OCI-LY7 (cell line): ENCODE measurements around the gene KCTD13. TPM values are rescaled to one million over a fixed set of nuclear protein-coding genes. Genes with fewer than 3 reads are reported as not detected.

Experiments
- BruUV-seq: library from RNA; stranded (reverse); fragments of 400-500 nt; replicated peaks from 2 replicates; lab custom pipeline; 2021; lab: Mats Ljungman, UMichigan
- CTCF ChIA-PET: fragments of 300-600 bp; sonication (Branson Sonifier 250); formaldehyde crosslinking; loops from one replicate; lab custom pipeline; 2022; ENCODE audit warnings: antibody characterized with exemption; ENCODE audit not compliant: unreplicated experiment; lab: Charles Lee
- POLR2A ChIA-PET: fragments of 300-600 bp; sonication (Branson Sonifier 250); formaldehyde crosslinking; loops from one replicate; lab custom pipeline; 2022; ENCODE audit warnings: antibody characterized with exemption; lab: Charles Lee
- DNase-seq: peaks from one replicate; pipeline ENCODE4 v3.0.0-alpha.2; 2015; ENCODE audit warnings: low spot score
- H2AFZ ChIP-seq: fragments of 200-600 bp; sonication (generic), shearing (Covaris generic); 2 replicates; pipeline ENCODE4 v1.6.1; 2014; ENCODE audit warnings: mild to moderate bottlenecking, antibody characterized with exemption, low read length, moderate library complexity
- H3K27ac ChIP-seq: fragments of 200-600 bp; sonication (generic); 2 replicates; pipeline ENCODE4 v1.5.1; 2014; ENCODE audit warnings: mixed run types, low read depth, mild to moderate bottlenecking, moderate library complexity, low read length, inconsistent platforms; ENCODE audit not compliant: poor library complexity, severe bottlenecking
- H3K36me3 ChIP-seq: fragments of 200-600 bp; sonication (generic); 2 replicates; pipeline ENCODE4 v1.6.1; 2014; ENCODE audit warnings: mild to moderate bottlenecking, antibody characterized with exemption, low read length, moderate library complexity, mixed read lengths; ENCODE audit not compliant: insufficient read depth
- H3K4me1 ChIP-seq: fragments of 200-600 bp; sonication (generic); 2 replicates; pipeline ENCODE4 v1.5.1; 2014; ENCODE audit warnings: mild to moderate bottlenecking, low read length; ENCODE audit not compliant: insufficient read depth, poor library complexity, severe bottlenecking
- H3K4me2 ChIP-seq: fragments of 200-600 bp; sonication (generic); 2 replicates; pipeline ENCODE4 v1.6.1; 2014; ENCODE audit warnings: mild to moderate bottlenecking, low read length
- H3K4me3 ChIP-seq: fragments of 200-600 bp; sonication (generic); 2 replicates; pipeline ENCODE4 v1.5.1; 2014; ENCODE audit warnings: mild to moderate bottlenecking, low read depth, low read length; ENCODE audit not compliant: poor library complexity, severe bottlenecking
- H3K79me2 ChIP-seq: fragments of 200-600 bp; sonication (generic); 2 replicates; pipeline ENCODE4 v1.6.1; 2016; ENCODE audit warnings: low read depth, mild to moderate bottlenecking, low read length, moderate library complexity, mixed read lengths; ENCODE audit not compliant: insufficient read depth
- H3K9me2 ChIP-seq: fragments of 200-600 bp; sonication (generic); 2 replicates; pipeline ENCODE4 v1.6.1; 2016; ENCODE audit warnings: mild to moderate bottlenecking, low read length, mixed read lengths; ENCODE audit not compliant: insufficient read depth
- H3K9me3 ChIP-seq: fragments of 200-600 bp; sonication (generic); 2 replicates; pipeline ENCODE4 v1.6.1; 2014; ENCODE audit warnings: mild to moderate bottlenecking, mixed run types, low read length, mixed read lengths
- H4K20me1 ChIP-seq: fragments of 200-600 bp; sonication (generic); 2 replicates; pipeline ENCODE4 v1.6.1; 2014; ENCODE audit warnings: mild to moderate bottlenecking, antibody characterized with exemption, low read length, moderate library complexity, mixed read lengths; ENCODE audit not compliant: insufficient read depth
- EZH2phosphoT487 ChIP-seq: fragments of 200-600 bp; sonication (generic); IDR thresholded peaks from 2 replicates; pipeline ENCODE4 v1.6.1; 2018; ENCODE audit warnings: low read depth, borderline replicate concordance, mild to moderate bottlenecking, mixed run types, antibody characterized with exemption, low read length, moderate library complexity, mixed read lengths
- intact Hi-C: fragments of 100-400 bp; cut with micrococcal nuclease; formaldehyde crosslinking; loops from one replicate; pipeline ENCODE4 v1.10.0; 2022; ENCODE audit not compliant: unreplicated experiment
- total RNA-seq, 2 experiments: library from RNA; depleted of rRNA in 1 of 2; stranded (reverse); fragments of >200 nt in 1 of 2; shearing (Covaris generic) in 1 of 2; gene quantifications; 2 replicates each; pipeline ENCODE4 v1.2.3, GENCODE V29; 2014 to 2022
- TF ChIP-seq, protein P1 (sequence below): fragments of 200-600 bp; sonication (generic); conservative IDR thresholded peaks from 2 replicates; pipeline ENCODE4 v1.5.1; 2014; ENCODE audit warnings: mild to moderate bottlenecking, antibody characterized with exemption, low read length, moderate library complexity, mixed read lengths

KCTD13 gene
- total RNA-seq, 2 experiments from 2014 or later = 15.9 to 48.0 TPM

DNA sequence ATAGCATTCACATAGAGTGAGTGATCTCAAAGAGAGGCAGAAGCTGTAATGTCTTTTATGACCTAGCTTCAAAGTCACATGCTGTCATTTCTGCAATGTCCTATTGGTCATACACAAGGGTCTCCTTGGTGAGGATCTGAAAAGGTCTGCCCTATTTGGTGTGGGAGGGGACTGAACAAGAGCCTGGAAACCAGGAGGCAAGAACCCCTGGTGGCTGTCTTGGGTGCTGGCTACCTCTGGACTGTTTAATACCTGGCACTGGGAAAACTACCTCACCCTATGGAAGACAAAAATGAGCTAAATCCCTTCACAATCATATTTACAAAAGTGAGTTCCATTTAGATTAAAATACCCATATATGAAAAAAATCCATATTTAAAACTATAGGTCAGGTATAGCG is 9.0 kb downstream of the KCTD13 start:
- no peak for TF ChIP-seq EZH2phosphoT487
- TF ChIP-seq, protein P1, sequence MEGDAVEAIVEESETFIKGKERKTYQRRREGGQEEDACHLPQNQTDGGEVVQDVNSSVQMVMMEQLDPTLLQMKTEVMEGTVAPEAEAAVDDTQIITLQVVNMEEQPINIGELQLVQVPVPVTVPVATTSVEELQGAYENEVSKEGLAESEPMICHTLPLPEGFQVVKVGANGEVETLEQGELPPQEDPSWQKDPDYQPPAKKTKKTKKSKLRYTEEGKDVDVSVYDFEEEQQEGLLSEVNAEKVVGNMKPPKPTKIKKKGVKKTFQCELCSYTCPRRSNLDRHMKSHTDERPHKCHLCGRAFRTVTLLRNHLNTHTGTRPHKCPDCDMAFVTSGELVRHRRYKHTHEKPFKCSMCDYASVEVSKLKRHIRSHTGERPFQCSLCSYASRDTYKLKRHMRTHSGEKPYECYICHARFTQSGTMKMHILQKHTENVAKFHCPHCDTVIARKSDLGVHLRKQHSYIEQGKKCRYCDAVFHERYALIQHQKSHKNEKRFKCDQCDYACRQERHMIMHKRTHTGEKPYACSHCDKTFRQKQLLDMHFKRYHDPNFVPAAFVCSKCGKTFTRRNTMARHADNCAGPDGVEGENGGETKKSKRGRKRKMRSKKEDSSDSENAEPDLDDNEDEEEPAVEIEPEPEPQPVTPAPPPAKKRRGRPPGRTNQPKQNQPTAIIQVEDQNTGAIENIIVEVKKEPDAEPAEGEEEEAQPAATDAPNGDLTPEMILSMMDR = no peak
- DNase-seq = no peak
- Histone ChIP-seq H3K4me1 (no peaks in the 10 kb centered on the region), H3K79me2 (no peaks in the 10 kb centered on the region), H3K9me3 (no peaks in the 10 kb centered on the region), H2AFZ (no peak overlapping the region), H3K27ac (no peak overlapping the region), H3K36me3 (peaks cover 42% of the 10 kb centered on the region; the same call in 1 of the 2 replicates), H3K4me3 (no peak overlapping the region), H3K4me2 (no peak overlapping the region), H3K9me2 (no peaks in the 10 kb centered on the region), H4K20me1 (peaks cover 9% of the 10 kb centered on the region; the same call in 1 of the 2 replicates)
- ChIA-PET CTCF (no interaction called here), POLR2A (interaction anchor here (2.1 kb wide), 1 partner anchor 9 kb away, joined by 8 read pairs; the partner anchor contains the start of gene KCTD13)
- intact Hi-C loops = no loop called here
- no TSS peak for BruUV-seq

DNA sequence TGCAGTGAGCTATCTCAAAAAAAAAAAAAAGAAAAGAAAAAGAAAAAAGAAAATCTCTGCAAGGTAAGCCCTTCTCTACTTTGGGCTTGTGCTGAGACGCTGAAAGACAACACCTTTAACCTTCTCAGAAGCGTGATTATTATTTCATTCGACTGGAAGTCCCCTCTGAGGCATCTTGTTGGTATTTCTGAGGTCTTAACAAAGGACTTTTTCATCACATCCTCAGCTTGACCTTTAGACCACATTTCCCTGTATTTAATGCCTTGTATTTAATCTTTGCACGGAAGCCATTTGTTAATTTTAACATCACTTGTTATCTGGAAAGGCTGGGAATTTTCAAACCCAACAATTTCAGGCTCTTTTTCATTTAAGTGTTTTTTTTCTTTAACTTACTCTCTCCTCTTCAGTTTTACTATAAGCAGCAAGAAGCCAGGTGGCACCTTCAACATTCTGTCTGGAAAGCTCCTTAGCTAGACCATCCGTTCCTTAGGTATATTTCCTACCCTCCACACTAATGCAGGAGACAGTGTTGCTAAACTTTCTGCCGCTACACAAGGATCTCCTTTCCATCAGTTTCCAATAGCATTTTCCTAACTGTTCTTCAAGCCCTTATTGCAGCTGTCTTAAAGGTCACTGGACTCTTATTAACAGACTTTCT is 10.3 kb downstream of the KCTD13 start:
- POLR2A ChIA-PET = interaction anchor here (1.4 kb wide), 1 partner anchor 58 kb away, joined by 4 read pairs; the partner anchor contains the start of gene TAOK2
- no peak for DNase-seq
- Histone ChIP-seq H3K4me2 (no peak overlapping the region), H3K79me2 (no peaks in the 10 kb centered on the region), H3K9me2 (no peaks in the 10 kb centered on the region), H4K20me1 (peaks cover 4% of the 10 kb centered on the region; the same call in 1 of the 2 replicates), H3K36me3 (peaks cover 30% of the 10 kb centered on the region; the same call in 1 of the 2 replicates), H3K9me3 (no peaks in the 10 kb centered on the region), H3K4me1 (no peaks in the 10 kb centered on the region), H3K4me3 (no peak overlapping the region), H2AFZ (no peak overlapping the region), H3K27ac (no peak overlapping the region)
- intact Hi-C loops = no loop called here
- CTCF ChIA-PET = no interaction called here
- BruUV-seq = TSS peak; percentile 46
- TF ChIP-seq, protein P1 = no peak
- TF ChIP-seq EZH2phosphoT487 = no peak

DNA sequence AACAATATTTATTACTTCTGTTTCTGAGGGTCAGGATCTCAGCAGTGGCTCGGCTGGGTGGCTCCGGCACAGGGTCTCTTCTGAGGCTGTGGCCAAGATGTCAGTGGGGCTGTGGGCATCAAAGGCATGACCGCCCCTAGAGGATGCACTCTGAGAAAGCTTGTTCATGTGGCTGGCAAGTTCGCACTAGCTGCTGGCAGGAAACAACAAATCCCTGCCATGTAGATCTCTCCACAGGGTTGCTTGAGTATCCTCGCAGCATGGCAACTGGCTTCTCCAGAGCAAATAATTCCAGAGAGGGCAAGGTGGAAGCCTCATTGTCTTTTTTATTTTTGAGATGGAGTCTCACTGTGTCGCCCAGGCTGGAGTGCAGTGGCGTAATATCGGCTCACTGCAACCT is 12.5 kb downstream of the KCTD13 start:
- no peaks in the 10 kb centered on the region for H3K79me2 ChIP-seq
- CTCF ChIA-PET = no interaction called here
- H3K4me2 ChIP-seq = no peak overlapping the region
- no peaks in the 10 kb centered on the region for H3K4me1 ChIP-seq
- H3K4me3 ChIP-seq = no peak overlapping the region
- POLR2A ChIA-PET = interaction anchor here (1.9 kb wide), 1 partner anchor 9 kb away, joined by 5 read pairs; no protein-coding TSS in a partner anchor
- no peaks in the 10 kb centered on the region for H3K9me2 ChIP-seq
- DNase-seq = no peak
- no peaks in the 10 kb centered on the region for H4K20me1 ChIP-seq
- H2AFZ ChIP-seq = no peak overlapping the region
- TF ChIP-seq EZH2phosphoT487 = no peak
- TF ChIP-seq, protein P1 = no peak
- no peaks in the 10 kb centered on the region for H3K9me3 ChIP-seq
- BruUV-seq = no TSS peak
- intact Hi-C loops = no loop called here
- peaks cover 11% of the 10 kb centered on the region; the same call in 1 of the 2 replicates for H3K36me3 ChIP-seq
- no peak overlapping the region for H3K27ac ChIP-seq
